ENCODE data around the gene ARHGAP18.

GRCh38 chr6:129630596-129630995, 79.4 kb downstream of the ARHGAP18 start:
- TF ChIP-seq POLR2AphosphoS5 (IDR thresholded peaks at IDR 0.05) (no peak), POLR2A (IDR thresholded peaks at IDR 0.05) (no peak), EP300 (IDR thresholded peaks at IDR 0.05) (no peak), CTCF (IDR thresholded peaks at IDR 0.05) (no peak)
